Stimulated activated naive B cell treated with anti-CD40 and anti-IgM and Interleukin-4, amounts not matched to agents 10 μg/mL and 1 μg/mL and 100 μg/mL, for 72 hours (primary cell): ENCODE results near the gene RIBC1.
A peak's percentile ranks its signal among the peaks of the same experiment; 100 is the strongest.

Experiments
- ATAC-seq, 2 donors: fragments of 150-1000 bp; cut with Tn5 transposase; replicated peaks; 2 replicates each; pipeline ENCODE4 v1.10.0; 2021; ENCODE audit warnings: moderate library complexity in 1 of 2
- DNase-seq: peaks from one replicate; pipeline ENCODE4 v3.0.0; 2021
- H3K27ac Mint-ChIP-seq: one replicate; pipeline ENCODE4 v1.8.0; 2022; ENCODE audit warnings: mild to moderate bottlenecking, mixed read lengths
- H3K27me3 Mint-ChIP-seq, 2 donors: one replicate each; pipeline ENCODE4 v1.8.0; 2022; ENCODE audit warnings: mixed read lengths in 2 of 2
- H3K36me3 Mint-ChIP-seq, 2 donors: one replicate each; pipeline ENCODE4 v1.8.0; 2022; ENCODE audit warnings: mixed read lengths in 2 of 2, mild to moderate bottlenecking in 1 of 2
- H3K4me1 Mint-ChIP-seq, 2 donors: one replicate each; pipeline ENCODE4 v1.8.0; 2022; ENCODE audit warnings: mixed read lengths in 2 of 2, mild to moderate bottlenecking in 1 of 2
- H3K4me3 Mint-ChIP-seq, 2 donors: one replicate each; pipeline ENCODE4 v1.8.0; 2022; ENCODE audit warnings: mild to moderate bottlenecking in 2 of 2, mixed read lengths in 2 of 2, moderate library complexity in 1 of 2
- H3K9me3 Mint-ChIP-seq, 2 donors: one replicate each; pipeline ENCODE4 v1.8.0; 2022; ENCODE audit warnings: mixed read lengths in 2 of 2, mild to moderate bottlenecking in 1 of 2

Gene RIBC1

DNA sequence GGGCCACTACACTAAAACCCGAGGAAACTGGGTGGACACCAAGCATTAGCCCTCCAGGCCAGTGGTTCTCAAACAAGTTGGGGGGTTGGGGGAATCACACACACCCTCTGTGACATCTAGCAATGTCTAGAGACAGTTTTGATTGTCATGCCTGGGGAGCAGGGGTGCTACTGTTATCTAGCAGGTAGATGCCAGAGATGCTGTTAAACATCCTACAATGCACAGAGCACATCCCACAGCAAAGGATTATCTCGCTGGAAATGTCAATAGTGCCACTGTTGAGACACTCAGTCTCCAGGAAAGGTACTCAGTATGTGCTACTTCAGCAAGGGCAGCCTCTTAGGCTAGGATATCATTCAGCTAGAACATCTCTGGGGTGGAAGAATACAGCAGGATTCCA, 1.5 kb upstream of the RIBC1 start:
- Mint-ChIP-seq H3K27ac (peak overlapping the region; percentile 99), H3K4me1 (peaks cover 23 to 25% of the 10 kb centered on the region in 2 donors)
- DNase-seq: no peak

DNA sequence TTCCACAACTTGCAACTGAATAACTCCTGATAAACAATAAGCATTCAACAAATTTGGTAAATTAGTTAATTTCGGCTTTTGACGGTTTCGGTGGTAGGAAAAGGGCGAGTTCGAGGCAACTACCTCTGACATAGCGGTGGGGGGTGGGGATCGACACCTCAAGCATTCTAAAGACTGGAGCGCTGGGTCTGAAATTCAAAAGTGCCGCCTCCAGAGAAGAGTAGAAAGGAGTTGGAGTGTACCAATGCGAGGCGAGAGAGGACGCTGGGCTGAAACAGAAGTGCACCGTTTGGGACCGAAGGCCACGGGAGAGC, 944 bp upstream of the RIBC1 start:
- peak overlapping the region; percentile 90 to 96 for H3K4me3 Mint-ChIP-seq
- no peaks in the 10 kb centered on the region for H3K9me3 Mint-ChIP-seq

More for the DNA sequence above, 1.5 kb upstream of the RIBC1 start:
- Mint-ChIP-seq H3K9me3 (no peaks in the 10 kb centered on the region), H3K36me3 (peaks cover 0 to 12% of the 10 kb centered on the region in 2 donors), H3K4me3 (peak overlapping the region; percentile 90 to 96), H3K27me3 (no peaks in the 10 kb centered on the region)
- ATAC-seq: no peak

DNA sequence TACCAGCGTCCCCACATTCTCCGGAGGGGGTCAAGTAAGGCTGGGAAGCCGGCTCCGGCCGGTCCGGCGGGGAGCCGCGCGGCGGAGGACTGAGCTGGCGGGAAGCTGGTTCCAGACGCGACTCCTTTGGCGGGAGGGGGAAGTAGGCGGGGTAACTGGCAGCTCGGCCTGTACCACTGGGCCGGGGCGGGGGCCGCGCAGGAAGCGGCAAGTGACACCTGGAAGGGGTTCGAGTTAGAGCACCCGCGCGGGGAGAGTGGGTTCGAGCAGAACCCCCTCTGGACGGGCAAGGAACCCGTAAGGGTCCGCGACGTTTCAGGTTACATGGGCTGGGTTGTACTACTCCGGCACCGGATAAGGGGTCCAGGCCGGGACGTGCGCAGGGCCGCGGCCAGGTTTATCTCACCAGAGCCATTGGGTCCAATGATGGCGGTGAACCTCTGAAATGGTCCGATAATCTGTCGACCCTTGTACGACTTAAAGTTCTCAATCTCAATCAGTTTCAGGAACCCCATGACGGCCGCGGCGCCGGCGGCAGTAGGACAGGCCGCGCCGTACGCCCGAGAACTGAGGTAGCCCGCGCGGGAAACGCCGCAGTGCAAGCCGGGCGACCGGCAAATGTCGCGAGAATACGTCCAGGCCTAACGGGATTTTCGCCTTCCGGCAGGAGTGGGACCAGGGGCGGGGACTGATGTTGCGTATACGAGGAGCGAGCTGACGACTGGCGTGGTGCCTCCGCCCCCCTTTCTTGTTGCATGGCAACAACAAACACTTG, 400 bp upstream of the RIBC1 start, which contains the start of gene SMC1A:
Gene SMC1A, minus strand, starts transcription at position 569 of the 775 bp plus-strand sequence. Its CDS starts 54 bp downstream, at position 515.
- peaks cover 23 to 25% of the 10 kb centered on the region in 2 donors for H3K4me1 Mint-ChIP-seq
- H3K27ac Mint-ChIP-seq: peak within 1 kb of the TSS; percentile 99
- H3K4me3 Mint-ChIP-seq: peak within 1 kb of the TSS; percentile 90 to 96
- no peaks in the 10 kb centered on the region for H3K9me3 Mint-ChIP-seq
- no peaks in the 10 kb centered on the region for H3K27me3 Mint-ChIP-seq
- peaks cover 0 to 12% of the 10 kb centered on the region in 2 donors for H3K36me3 Mint-ChIP-seq
- DNase-seq (peak; percentile 100), ATAC-seq (peak; percentile 92 to 94)

More for the DNA sequence above, 944 bp upstream of the RIBC1 start:
- DNase-seq (no peak), ATAC-seq (peak; percentile 39 to 40)
- Mint-ChIP-seq H3K4me1 (peaks cover 23 to 25% of the 10 kb centered on the region in 2 donors), H3K27me3 (no peaks in the 10 kb centered on the region), H3K27ac (peak overlapping the region; percentile 99), H3K36me3 (peaks cover 0 to 12% of the 10 kb centered on the region in 2 donors)

DNA sequence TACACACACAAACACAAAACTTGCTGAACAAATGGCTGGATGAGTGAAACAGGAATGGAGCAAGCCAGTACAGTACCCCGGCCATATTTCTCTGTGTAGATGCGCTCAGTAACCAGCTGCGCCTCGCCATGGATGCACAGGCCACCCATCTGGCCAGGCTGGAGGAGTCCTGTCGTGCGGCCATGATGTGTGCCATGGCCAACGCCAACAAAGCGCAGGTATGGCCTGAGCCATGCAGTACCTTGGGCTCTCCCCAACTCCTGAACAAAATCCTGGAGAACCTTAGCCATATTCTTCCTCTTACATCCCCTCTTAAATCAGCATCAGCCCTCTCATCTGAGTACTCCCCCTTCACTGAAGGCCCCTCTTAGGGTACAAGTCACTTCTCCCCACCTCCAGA, 7.1 kb downstream of the RIBC1 start:
- ATAC-seq: no peak
- Mint-ChIP-seq H3K9me3 (no peaks in the 10 kb centered on the region), H3K27ac (no peak overlapping the region), H3K4me1 (peaks cover 2 to 5% of the 10 kb centered on the region in 2 donors), H3K27me3 (peaks cover 0 to 24% of the 10 kb centered on the region in 2 donors), H3K4me3 (no peak overlapping the region), H3K36me3 (peaks cover 18 to 25% of the 10 kb centered on the region in 2 donors)
- no peak for DNase-seq

DNA sequence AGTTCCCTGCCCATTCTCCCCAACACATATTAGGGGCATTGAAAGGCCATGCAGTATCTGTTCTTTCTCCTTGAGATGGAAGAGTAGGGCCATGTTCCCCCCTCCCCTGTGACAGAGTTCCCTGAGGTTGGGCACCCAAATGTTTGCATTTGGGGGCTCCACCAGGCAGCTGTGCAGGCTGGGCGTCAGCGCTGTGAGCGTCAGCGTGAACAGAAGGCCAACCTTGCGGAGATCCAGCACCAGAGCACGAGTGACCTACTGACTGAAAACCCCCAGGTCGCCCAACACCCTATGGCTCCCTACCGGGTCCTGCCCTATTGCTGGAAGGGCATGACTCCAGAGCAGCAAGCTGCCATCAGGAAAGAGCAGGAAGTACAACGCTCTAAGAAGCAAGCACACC, 7.6 kb downstream of the RIBC1 start:
- Mint-ChIP-seq H3K27me3 (peaks cover 0 to 24% of the 10 kb centered on the region in 2 donors), H3K27ac (no peak overlapping the region), H3K4me1 (peaks cover 2 to 7% of the 10 kb centered on the region in 2 donors), H3K9me3 (no peaks in the 10 kb centered on the region), H3K36me3 (peaks cover 18 to 25% of the 10 kb centered on the region in 2 donors), H3K4me3 (no peak overlapping the region)
- DNase-seq (no peak), ATAC-seq (no peak)

DNA sequence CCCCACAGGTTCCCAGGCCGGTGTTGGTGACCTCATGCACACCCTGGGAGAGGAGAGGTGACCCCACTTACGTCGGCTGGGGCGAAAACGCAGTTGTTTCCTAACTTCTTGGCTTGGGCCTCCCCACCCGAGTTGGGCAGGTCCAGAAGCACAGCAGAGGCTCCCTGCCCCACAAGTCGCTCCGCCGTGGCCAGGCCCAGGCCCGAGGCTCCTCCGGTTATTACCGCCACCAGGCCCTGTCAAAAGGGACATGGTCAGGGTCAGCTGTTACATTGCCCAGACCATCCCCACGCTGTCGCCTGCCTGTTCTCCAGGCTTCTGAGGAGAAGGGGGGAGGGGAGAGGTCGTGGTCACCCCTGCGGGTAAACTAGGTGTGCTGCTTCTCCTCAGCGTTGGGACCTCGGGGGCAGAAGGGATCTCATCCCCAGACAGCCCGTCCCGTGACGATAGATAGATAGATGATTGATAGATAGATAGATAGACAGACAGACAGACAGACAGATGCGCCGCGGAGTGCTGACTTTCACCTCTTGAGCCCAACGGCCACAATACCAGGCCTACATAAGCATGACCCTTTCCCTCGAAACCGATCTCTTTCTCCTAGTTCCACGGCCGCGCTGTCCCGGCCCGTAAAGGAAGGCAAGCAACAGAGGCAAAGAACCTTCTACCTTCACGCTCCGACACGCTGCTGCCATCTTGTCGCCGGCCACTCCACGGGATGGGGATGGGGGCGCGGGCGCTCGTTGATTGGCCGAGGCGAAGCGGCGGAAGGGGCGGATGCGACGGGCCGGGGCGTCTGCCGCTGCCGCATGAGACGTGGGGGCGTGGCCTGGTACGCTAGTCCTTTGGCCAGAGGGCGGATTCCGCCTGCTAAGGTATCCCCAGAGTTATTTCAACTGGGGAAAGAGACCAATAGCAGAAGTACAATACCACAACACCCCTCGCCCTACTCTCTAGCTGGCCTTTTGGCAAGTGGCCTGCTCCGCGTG, 11.3 kb downstream of the RIBC1 start, which contains the start of gene HSD17B10:
Gene HSD17B10, minus strand, starts transcription at position 720 of the 989 bp plus-strand sequence. Its CDS starts 25 bp downstream, at position 695.
- peaks cover 2 to 7% of the 10 kb centered on the region in 2 donors for H3K4me1 Mint-ChIP-seq
- H3K4me3 Mint-ChIP-seq: peak within 1 kb of the TSS; percentile 95 to 96
- peak within 1 kb of the TSS; percentile 97 for H3K27ac Mint-ChIP-seq
- H3K9me3 Mint-ChIP-seq: no peaks in the 10 kb centered on the region
- ATAC-seq (peak; percentile 95 to 99), DNase-seq (peak; percentile 82)
- H3K27me3 Mint-ChIP-seq: peaks cover 6 to 36% of the 10 kb centered on the region in 2 donors
- peaks cover 14 to 18% of the 10 kb centered on the region in 2 donors for H3K36me3 Mint-ChIP-seq

DNA sequence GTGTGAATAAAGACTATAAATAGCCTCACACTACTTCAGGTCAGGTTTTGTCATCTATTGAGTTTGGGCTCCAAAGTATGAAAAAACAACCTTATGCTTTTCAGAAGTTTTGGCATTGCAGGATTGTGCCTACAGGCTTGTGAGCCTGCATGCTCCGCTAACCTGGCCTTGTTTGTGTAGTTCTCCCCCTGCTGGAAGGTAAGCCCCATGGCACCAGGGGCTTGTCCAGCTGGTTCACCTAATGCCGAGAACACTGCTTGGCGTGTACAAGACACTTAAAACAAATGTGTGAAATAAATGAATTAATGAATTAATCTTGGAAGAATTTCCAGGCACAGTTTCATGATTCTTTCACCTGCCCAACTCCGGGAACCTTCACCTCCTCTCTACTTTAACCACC, 13.3 kb downstream of the RIBC1 start:
- no peak overlapping the region for H3K27ac Mint-ChIP-seq
- ATAC-seq (peak; percentile 67 to 84), DNase-seq (peak; percentile 52)
- peaks cover 4 to 7% of the 10 kb centered on the region in 2 donors for H3K4me1 Mint-ChIP-seq
- H3K36me3 Mint-ChIP-seq: peaks cover 5 to 6% of the 10 kb centered on the region in 2 donors
- H3K4me3 Mint-ChIP-seq: no peak overlapping the region
- peaks cover 14 to 36% of the 10 kb centered on the region in 2 donors for H3K27me3 Mint-ChIP-seq
- H3K9me3 Mint-ChIP-seq: no peaks in the 10 kb centered on the region

DNA sequence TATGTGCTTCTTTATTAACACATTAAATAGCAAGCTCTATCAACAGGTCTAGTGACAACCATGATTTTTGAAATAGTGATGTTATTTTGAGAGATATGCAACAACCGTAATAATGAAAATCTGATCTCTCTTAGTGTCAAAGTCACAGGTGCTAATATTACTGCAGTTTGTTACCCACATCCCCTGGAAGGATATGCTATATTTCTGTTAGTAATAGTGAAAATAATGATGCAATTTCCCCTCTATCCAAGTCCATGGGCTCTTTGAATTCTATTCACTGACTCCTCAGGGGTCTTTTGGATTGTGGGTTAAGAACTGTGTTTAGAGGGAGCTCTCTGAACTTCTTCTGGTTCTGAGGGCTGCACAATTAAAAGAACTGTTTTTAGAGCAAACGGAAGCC, 14.5 kb downstream of the RIBC1 start:
- DNase-seq: no peak
- no peak overlapping the region for H3K4me3 Mint-ChIP-seq
- H3K27me3 Mint-ChIP-seq: peaks cover 14 to 39% of the 10 kb centered on the region in 2 donors
- peaks cover 0 to 2% of the 10 kb centered on the region in 2 donors for H3K36me3 Mint-ChIP-seq
- no peak for ATAC-seq
- peaks cover 7 to 13% of the 10 kb centered on the region in 2 donors for H3K4me1 Mint-ChIP-seq
- H3K27ac Mint-ChIP-seq: no peak overlapping the region
- H3K9me3 Mint-ChIP-seq: no peaks in the 10 kb centered on the region

DNA sequence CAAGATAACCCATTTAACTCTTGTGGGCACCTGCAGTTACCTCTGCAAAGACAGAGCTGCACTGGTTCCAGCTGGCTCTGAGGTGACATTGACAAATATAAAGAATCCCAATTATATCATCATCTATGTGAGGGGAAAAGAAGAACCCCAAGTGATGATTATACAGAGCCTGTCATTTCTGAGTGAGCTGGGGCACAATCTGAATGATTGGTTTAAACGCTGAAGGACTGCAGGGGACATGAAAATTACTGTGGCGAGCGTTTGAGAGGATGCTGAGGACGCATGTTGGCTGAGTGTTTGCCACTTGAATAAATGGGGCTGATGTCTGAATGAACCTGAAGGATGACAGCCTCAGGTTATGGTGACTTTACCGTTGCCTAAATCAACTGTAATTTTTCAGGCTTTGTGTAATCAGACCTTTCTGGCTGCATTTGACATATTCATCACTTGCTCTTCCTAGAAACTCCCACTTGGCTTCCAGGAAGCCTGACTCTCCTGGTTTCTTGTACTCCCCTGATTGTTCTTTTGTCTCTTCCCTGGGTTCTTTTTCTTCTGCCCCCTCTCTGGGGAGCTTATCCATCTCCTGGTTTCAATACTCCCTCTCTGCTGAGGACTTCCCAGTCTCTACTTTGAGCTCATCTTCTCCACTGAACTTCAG, 15.6 kb downstream of the RIBC1 start:
- no peaks in the 10 kb centered on the region for H3K9me3 Mint-ChIP-seq
- H3K4me3 Mint-ChIP-seq: no peak overlapping the region
- H3K36me3 Mint-ChIP-seq: peaks cover 0 to 2% of the 10 kb centered on the region in 2 donors
- H3K4me1 Mint-ChIP-seq: peaks cover 7 to 14% of the 10 kb centered on the region in 2 donors
- no peak overlapping the region for H3K27ac Mint-ChIP-seq
- no peak for ATAC-seq
- DNase-seq: no peak
- H3K27me3 Mint-ChIP-seq: peaks cover 14 to 33% of the 10 kb centered on the region in 2 donors

DNA sequence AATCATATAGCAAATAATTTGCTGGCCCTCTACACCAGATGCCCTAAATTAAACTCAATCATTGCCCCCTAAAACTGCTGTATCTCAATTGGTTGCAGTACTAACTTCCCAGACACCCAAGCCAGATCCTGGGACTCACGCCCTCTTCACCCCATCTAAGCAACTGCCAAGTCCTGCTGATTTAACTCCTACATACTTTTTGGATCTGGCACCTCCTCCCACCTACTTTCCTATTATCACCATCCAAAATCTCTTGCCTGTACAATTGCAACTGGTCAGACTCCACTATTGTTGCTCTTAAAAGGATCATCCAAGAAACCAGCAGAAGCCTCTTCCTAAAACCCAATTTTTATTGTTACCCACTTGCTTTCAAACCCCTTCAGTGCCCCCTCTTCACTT, 16.2 kb downstream of the RIBC1 start:
- Mint-ChIP-seq H3K36me3 (peaks cover 0 to 2% of the 10 kb centered on the region in 2 donors), H3K4me3 (no peak overlapping the region), H3K4me1 (peaks cover 7 to 14% of the 10 kb centered on the region in 2 donors), H3K27ac (no peak overlapping the region), H3K9me3 (no peaks in the 10 kb centered on the region), H3K27me3 (peaks cover 14 to 28% of the 10 kb centered on the region in 2 donors)
- DNase-seq (no peak), ATAC-seq (no peak)

DNA sequence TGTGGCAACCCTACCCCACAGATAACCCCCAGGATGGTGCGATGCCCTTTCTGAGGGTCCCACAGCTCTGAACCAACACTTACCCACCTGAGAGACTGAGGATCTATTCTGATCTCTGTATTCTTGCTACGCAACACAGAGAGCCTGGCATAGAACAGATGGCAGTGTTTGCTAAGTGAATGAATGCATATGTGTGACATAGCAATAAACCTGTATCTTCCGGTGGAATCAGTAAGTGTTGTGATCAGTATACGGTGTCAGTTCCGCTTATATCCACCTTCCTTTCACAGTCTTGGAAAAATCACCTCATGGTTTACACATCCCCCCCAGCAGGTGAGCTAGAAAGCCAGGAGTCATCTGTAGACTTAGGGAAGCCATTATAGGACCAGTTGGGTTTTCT, 17.4 kb downstream of the RIBC1 start:
- H3K4me3 Mint-ChIP-seq: peak overlapping the region; percentile 8 to 57
- H3K27ac Mint-ChIP-seq: no peak overlapping the region

DNA sequence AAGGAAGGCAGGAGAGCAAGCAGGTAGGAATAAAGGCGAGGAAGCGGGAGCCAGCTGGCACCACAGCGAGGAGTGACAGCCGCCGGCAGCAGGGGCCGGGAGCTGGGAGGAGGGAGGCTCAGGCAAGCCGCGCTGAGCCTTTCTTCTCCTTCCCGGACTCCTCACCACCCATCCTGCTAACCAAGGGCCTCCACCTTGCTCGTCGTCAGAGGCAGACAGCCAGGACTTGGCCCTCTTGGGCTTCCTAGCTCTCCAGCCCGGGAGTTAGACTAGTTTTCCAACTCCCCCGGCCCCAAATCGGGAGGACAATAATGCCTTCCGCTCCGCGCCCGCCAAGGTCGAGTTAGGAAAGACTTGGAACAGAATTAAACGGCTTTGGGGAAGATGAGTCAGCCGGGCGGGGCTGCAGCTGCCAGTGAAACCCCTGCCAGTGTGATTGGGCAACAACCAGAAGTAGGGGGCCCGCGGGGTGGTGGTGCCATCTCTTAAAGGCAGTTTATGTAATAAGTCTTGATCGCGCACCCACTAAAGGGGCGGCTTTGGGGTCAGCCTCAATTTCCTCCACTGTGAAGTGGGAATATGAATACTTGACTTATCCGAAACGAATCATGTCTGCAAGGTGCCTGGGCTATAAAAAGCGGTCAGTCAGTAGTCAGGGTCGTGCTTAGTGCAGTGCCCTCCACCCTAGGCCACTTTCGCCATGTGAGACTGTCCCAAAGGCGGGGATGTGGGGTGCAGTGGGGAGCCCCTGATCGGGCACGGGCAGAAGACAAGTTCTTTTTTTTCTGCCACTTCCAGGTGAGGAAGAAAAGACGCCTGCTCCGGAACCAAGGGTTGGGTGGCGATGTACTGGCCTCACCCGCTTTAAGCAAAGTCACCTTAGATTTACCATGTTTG, 18.2 kb downstream of the RIBC1 start:
- Mint-ChIP-seq H3K27ac (peak overlapping the region; percentile 75), H3K4me1 (peaks cover 4 to 7% of the 10 kb centered on the region in 2 donors), H3K9me3 (no peaks in the 10 kb centered on the region), H3K36me3 (no peaks in the 10 kb centered on the region), H3K27me3 (peaks cover 14 to 24% of the 10 kb centered on the region in 2 donors), H3K4me3 (peak overlapping the region; percentile 83 to 87)
- no peak for DNase-seq
- ATAC-seq: peak; percentile 1 to 8

More for the DNA sequence above, 17.4 kb downstream of the RIBC1 start:
- Mint-ChIP-seq H3K36me3 (no peaks in the 10 kb centered on the region), H3K4me1 (peaks cover 4 to 7% of the 10 kb centered on the region in 2 donors), H3K27me3 (peaks cover 14 to 24% of the 10 kb centered on the region in 2 donors), H3K9me3 (no peaks in the 10 kb centered on the region)
- DNase-seq (no peak), ATAC-seq (no peak)
